GM23338 (cell line): ENCODE measurements around the gene CDC42BPG. TPM values are rescaled to one million over a fixed set of nuclear protein-coding genes. Genes with fewer than 3 reads are reported as not detected.

Experiments used
- ATAC-seq: fragments of 200-7000 bp; cut with Tn5 transposase; 3 replicates; pipeline ENCODE4 v1.9.1; 2020
- DNase-seq: peaks from one replicate; pipeline ENCODE4 v3.0.0-alpha.2; 2015; ENCODE audit warnings: low spot score
- H2AFZ ChIP-seq: fragments of 200-600 bp; sonication (generic); 2 replicates; pipeline ENCODE4 v1.8.0; 2016; ENCODE audit warnings: antibody characterized with exemption, mild to moderate bottlenecking, moderate library complexity
- H3F3A ChIP-seq: fragments of 200-600 bp; sonication (generic); replicated peaks from 2 replicates; pipeline ENCODE4 v1.8.0; 2017; ENCODE audit warnings: antibody characterized with exemption, mixed run types, low read depth
- H3K27ac ChIP-seq: fragments of 200-600 bp; sonication (generic); 2 replicates; pipeline ENCODE4 v1.6.1; 2016; ENCODE audit warnings: low read depth
- H3K27me3 ChIP-seq: fragments of 200-600 bp; sonication (generic); 2 replicates; pipeline ENCODE4 v1.8.0; 2016; ENCODE audit warnings: mild to moderate bottlenecking, mixed run types, moderate library complexity; ENCODE audit not compliant: insufficient read depth
- H3K36me3 ChIP-seq: fragments of 200-600 bp; sonication (generic); 2 replicates; pipeline ENCODE4 v1.8.0; 2016; ENCODE audit warnings: mild to moderate bottlenecking; ENCODE audit not compliant: insufficient read depth
- H3K4me1 ChIP-seq: fragments of 200-600 bp; sonication (generic); 2 replicates; pipeline ENCODE4 v1.8.0; 2016; ENCODE audit warnings: mild to moderate bottlenecking, moderate library complexity; ENCODE audit not compliant: insufficient read depth
- H3K4me2 ChIP-seq: fragments of 200-600 bp; sonication (generic); 2 replicates; pipeline ENCODE4 v1.7.1; 2017; ENCODE audit warnings: mixed run types
- H3K4me3 ChIP-seq: fragments of 200-600 bp; sonication (generic); 2 replicates; pipeline ENCODE4 v1.6.1; 2016; ENCODE audit warnings: mixed run types
- H3K79me2 ChIP-seq: fragments of 200-600 bp; sonication (generic); replicated peaks from 2 replicates; pipeline ENCODE4 v1.8.0; 2017; ENCODE audit warnings: mild to moderate bottlenecking; ENCODE audit not compliant: insufficient read depth
- H3K9me2 ChIP-seq: fragments of 200-600 bp; sonication (generic); 2 replicates; pipeline ENCODE4 v1.8.0; 2017; ENCODE audit not compliant: insufficient read depth
- H4K20me1 ChIP-seq: fragments of 200-600 bp; sonication (generic); replicated peaks from 2 replicates; pipeline ENCODE4 v1.8.0; 2017; ENCODE audit warnings: mild to moderate bottlenecking; ENCODE audit not compliant: insufficient read depth
- H3K27ac Mint-ChIP-seq: 2 replicates; pipeline ENCODE4 v1.8.0; 2020; ENCODE audit warnings: inconsistent platforms, mild to moderate bottlenecking, moderate library complexity, mixed read lengths
- H3K27me3 Mint-ChIP-seq: 3 replicates; pipeline ENCODE4 v1.8.0; 2022; ENCODE audit warnings: low read depth, mild to moderate bottlenecking, moderate library complexity, mixed read lengths, inconsistent platforms; ENCODE audit not compliant: insufficient read depth, poor library complexity
- H3K36me3 Mint-ChIP-seq: 3 replicates; pipeline ENCODE4 v1.8.0; 2021; ENCODE audit warnings: low read depth, mild to moderate bottlenecking, inconsistent platforms, moderate library complexity, mixed read lengths
- H3K4me1 Mint-ChIP-seq: 3 replicates; pipeline ENCODE4 v1.8.0; 2020; ENCODE audit warnings: mild to moderate bottlenecking, inconsistent platforms, mixed read lengths
- H3K4me3 Mint-ChIP-seq: 3 replicates; pipeline ENCODE4 v1.8.0; 2021; ENCODE audit warnings: moderate library complexity, mild to moderate bottlenecking, inconsistent platforms, mixed read lengths
- H3K9me3 Mint-ChIP-seq: 3 replicates; pipeline ENCODE4 v1.8.0; 2020; ENCODE audit warnings: moderate library complexity, mild to moderate bottlenecking, inconsistent platforms, mixed read lengths
- CREB1 ChIP-seq: fragments of 250-450 bp; sonication (Bioruptor Pico); IDR thresholded peaks from 2 replicates; pipeline ENCODE4 v1.5.0; 2020; ENCODE audit warnings: low read depth, mild to moderate bottlenecking, moderate library complexity
- NANOG ChIP-seq: IDR thresholded peaks from 2 replicates; pipeline ENCODE4 v1.6.1; 2016; ENCODE audit warnings: antibody characterized with exemption, borderline replicate concordance
- POLR2AphosphoS5 ChIP-seq: IDR thresholded peaks from 2 replicates; pipeline ENCODE4 v1.6.1; 2016; ENCODE audit warnings: antibody characterized with exemption, low read depth
- polyA plus RNA-seq: library from polyadenylated mRNA; unstranded; fragments of >200 nt; fragmentation: Nextera tagmentation; extraction: Ambion mirVana; gene quantifications from 2 replicates; pipeline ENCODE4 v1.2.1, GENCODE V29; 2016
- total RNA-seq: library from RNA; depleted of rRNA; stranded (reverse); fragments of >200 nt; shearing (Covaris generic); gene quantifications from 2 replicates; pipeline ENCODE4 v1.2.3, GENCODE V29; 2014
- TF ChIP-seq, protein P1 (sequence below): IDR thresholded peaks from one replicate; pipeline ENCODE4 v1.6.1; 2018; ENCODE audit warnings: antibody characterized with exemption; ENCODE audit not compliant: unreplicated experiment
- TF ChIP-seq, protein P2 (sequence below): fragments of 250-450 bp; sonication (Bioruptor Pico); IDR thresholded peaks from 2 replicates; pipeline ENCODE4 v1.5.0; 2020; ENCODE audit warnings: mild to moderate bottlenecking, moderate library complexity

Gene CDC42BPG
- total and polyA plus RNA-seq, 2 experiments from 2014 or later: 2.3 to 11.6 TPM

DNA sequence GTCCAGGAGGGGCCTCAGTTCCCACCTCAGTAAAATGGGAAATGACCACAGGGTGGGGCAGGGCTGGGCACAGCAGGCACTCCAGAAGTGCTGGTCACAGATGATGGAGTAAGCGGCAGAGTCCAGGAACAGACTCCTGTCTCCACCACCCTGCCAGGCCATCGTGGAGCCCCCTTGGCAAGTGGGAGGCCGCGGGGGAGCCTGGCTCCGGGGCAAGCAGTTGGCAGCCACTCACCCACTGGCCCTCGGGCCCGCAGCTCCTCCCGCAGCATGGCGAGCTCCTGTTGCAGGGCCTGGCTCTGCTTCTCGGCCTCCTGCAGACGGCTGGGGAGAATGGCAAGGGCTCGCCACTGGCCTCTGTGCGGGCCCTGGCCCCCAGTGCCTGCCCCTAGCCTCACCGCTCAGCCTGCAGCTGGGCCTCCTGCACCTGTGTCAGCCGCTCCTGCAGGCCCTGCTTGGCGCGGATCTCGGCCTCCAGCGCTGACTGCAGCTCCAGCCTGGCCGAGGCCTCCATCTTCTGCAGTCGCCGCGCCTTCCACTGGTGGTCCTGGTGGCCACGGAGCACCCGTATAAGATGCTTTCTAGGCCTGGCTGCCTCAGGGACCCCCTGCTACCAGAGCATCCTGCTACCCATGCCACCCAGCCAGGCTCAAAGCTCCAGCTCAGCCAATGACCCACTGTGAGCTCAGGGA lies 10.3 kb downstream of the CDC42BPG start:
- no peaks in the 10 kb centered on the region for H3K9me2 ChIP-seq
- TF ChIP-seq, protein P1, sequence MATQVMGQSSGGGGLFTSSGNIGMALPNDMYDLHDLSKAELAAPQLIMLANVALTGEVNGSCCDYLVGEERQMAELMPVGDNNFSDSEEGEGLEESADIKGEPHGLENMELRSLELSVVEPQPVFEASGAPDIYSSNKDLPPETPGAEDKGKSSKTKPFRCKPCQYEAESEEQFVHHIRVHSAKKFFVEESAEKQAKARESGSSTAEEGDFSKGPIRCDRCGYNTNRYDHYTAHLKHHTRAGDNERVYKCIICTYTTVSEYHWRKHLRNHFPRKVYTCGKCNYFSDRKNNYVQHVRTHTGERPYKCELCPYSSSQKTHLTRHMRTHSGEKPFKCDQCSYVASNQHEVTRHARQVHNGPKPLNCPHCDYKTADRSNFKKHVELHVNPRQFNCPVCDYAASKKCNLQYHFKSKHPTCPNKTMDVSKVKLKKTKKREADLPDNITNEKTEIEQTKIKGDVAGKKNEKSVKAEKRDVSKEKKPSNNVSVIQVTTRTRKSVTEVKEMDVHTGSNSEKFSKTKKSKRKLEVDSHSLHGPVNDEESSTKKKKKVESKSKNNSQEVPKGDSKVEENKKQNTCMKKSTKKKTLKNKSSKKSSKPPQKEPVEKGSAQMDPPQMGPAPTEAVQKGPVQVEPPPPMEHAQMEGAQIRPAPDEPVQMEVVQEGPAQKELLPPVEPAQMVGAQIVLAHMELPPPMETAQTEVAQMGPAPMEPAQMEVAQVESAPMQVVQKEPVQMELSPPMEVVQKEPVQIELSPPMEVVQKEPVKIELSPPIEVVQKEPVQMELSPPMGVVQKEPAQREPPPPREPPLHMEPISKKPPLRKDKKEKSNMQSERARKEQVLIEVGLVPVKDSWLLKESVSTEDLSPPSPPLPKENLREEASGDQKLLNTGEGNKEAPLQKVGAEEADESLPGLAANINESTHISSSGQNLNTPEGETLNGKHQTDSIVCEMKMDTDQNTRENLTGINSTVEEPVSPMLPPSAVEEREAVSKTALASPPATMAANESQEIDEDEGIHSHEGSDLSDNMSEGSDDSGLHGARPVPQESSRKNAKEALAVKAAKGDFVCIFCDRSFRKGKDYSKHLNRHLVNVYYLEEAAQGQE: no peak
- TF ChIP-seq NANOG (no peak), POLR2AphosphoS5 (no peak), CREB1 (CRISPR knock-in tag) (no peak)
- TF ChIP-seq, protein P2, sequence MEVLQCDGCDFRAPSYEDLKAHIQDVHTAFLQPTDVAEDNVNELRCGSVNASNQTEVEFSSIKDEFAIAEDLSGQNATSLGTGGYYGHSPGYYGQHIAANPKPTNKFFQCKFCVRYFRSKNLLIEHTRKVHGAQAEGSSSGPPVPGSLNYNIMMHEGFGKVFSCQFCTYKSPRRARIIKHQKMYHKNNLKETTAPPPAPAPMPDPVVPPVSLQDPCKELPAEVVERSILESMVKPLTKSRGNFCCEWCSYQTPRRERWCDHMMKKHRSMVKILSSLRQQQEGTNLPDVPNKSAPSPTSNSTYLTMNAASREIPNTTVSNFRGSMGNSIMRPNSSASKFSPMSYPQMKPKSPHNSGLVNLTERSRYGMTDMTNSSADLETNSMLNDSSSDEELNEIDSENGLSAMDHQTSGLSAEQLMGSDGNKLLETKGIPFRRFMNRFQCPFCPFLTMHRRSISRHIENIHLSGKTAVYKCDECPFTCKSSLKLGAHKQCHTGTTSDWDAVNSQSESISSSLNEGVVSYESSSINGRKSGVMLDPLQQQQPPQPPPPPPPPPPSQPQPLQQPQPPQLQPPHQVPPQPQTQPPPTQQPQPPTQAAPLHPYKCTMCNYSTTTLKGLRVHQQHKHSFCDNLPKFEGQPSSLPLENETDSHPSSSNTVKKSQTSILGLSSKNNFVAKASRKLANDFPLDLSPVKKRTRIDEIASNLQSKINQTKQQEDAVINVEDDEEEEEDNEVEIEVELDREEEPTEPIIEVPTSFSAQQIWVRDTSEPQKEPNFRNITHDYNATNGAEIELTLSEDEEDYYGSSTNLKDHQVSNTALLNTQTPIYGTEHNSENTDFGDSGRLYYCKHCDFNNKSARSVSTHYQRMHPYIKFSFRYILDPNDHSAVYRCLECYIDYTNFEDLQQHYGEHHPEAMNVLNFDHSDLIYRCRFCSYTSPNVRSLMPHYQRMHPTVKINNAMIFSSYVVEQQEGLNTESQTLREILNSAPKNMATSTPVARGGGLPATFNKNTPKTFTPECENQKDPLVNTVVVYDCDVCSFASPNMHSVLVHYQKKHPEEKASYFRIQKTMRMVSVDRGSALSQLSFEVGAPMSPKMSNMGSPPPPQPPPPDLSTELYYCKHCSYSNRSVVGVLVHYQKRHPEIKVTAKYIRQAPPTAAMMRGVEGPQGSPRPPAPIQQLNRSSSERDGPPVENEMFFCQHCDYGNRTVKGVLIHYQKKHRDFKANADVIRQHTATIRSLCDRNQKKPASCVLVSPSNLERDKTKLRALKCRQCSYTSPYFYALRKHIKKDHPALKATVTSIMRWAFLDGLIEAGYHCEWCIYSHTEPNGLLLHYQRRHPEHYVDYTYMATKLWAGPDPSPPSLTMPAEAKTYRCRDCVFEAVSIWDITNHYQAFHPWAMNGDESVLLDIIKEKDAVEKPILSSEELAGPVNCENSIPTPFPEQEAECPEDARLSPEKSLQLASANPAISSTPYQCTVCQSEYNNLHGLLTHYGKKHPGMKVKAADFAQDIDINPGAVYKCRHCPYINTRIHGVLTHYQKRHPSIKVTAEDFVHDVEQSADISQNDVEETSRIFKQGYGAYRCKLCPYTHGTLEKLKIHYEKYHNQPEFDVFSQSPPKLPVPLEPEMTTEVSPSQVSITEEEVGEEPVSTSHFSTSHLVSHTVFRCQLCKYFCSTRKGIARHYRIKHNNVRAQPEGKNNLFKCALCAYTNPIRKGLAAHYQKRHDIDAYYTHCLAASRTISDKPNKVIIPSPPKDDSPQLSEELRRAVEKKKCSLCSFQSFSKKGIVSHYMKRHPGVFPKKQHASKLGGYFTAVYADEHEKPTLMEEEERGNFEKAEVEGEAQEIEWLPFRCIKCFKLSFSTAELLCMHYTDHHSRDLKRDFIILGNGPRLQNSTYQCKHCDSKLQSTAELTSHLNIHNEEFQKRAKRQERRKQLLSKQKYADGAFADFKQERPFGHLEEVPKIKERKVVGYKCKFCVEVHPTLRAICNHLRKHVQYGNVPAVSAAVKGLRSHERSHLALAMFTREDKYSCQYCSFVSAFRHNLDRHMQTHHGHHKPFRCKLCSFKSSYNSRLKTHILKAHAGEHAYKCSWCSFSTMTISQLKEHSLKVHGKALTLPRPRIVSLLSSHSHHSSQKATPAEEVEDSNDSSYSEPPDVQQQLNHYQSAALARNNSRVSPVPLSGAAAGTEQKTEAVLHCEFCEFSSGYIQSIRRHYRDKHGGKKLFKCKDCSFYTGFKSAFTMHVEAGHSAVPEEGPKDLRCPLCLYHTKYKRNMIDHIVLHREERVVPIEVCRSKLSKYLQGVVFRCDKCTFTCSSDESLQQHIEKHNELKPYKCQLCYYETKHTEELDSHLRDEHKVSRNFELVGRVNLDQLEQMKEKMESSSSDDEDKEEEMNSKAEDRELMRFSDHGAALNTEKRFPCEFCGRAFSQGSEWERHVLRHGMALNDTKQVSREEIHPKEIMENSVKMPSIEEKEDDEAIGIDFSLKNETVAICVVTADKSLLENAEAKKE (CRISPR knock-in tag): no peak
- DNase-seq: no peak
- Mint-ChIP-seq H3K36me3 (peaks cover 4% of the 10 kb centered on the region; the same call in 2 of the 3 replicates), H3K4me3 (no peak overlapping the region), H3K4me1 (no peaks in the 10 kb centered on the region), H3K27me3 (peaks cover 2% of the 10 kb centered on the region), H3K27ac (no peak overlapping the region), H3K9me3 (no peaks in the 10 kb centered on the region)
- no peaks in the 10 kb centered on the region for H3K27me3 ChIP-seq
- no peak overlapping the region for H3K4me2 ChIP-seq
- H3K4me1 ChIP-seq: no peaks in the 10 kb centered on the region
- H4K20me1 ChIP-seq: no peaks in the 10 kb centered on the region
- H2AFZ ChIP-seq: no peak overlapping the region
- no peaks in the 10 kb centered on the region for H3F3A ChIP-seq
- H3K79me2 ChIP-seq: no peaks in the 10 kb centered on the region
- H3K36me3 ChIP-seq: no peaks in the 10 kb centered on the region
- H3K27ac ChIP-seq: no peak overlapping the region
- ATAC-seq: peak; percentile 27; the same call in 1 of the 3 replicates
- H3K4me3 ChIP-seq: no peak overlapping the region
